ENCODE measurements around the gene MATN1.
A peak's percentile ranks its signal among the peaks of the same experiment; 100 is the strongest.

MATN1 gene

GRCh38 chr1:30678209-30678608 lies 45.2 kb downstream of the MATN1 start:
- no peak for DNase-seq

GRCh38 chr1:30677471-30677870 lies 45.9 kb downstream of the MATN1 start:
- no peak for DNase-seq

GRCh38 chr1:30675761-30676160 lies 47.6 kb downstream of the MATN1 start:
- no peak for DNase-seq

GRCh38 chr1:30675289-30675688 lies 48.1 kb downstream of the MATN1 start:
- DNase-seq, result no peak

- no peak for DNase-seq
These were observed 50.0 kb downstream of the MATN1 start for GRCh38 chr1:30673395-30673794.

- no peak for DNase-seq
These were observed 50.7 kb downstream of the MATN1 start for GRCh38 chr1:30672661-30673060.

GRCh38 chr1:30670240-30671060 lies 52.9 kb downstream of the MATN1 start:
- DNase-seq, result no peak

GRCh38 chr1:30668546-30669327 lies 54.6 kb downstream of the MATN1 start:
- DNase-seq, result no peak

- peak; percentile 35 for DNase-seq
These were observed 55.4 kb downstream of the MATN1 start for GRCh38 chr1:30668024-30668423.

GRCh38 chr1:30666756-30667273 lies 56.6 kb downstream of the MATN1 start:
- DNase-seq, result peak; percentile 58

GRCh38 chr1:30665216-30666010 lies 58.0 kb downstream of the MATN1 start:
- DNase-seq, result no peak

GRCh38 chr1:30664103-30664755 lies 59.2 kb downstream of the MATN1 start:
- no peak for DNase-seq

- DNase-seq, result no peak
These were observed 59.7 kb downstream of the MATN1 start for GRCh38 chr1:30663596-30664091.

- no peak for DNase-seq
These were observed 61.0 kb downstream of the MATN1 start for GRCh38 chr1:30662291-30662840.

GRCh38 chr1:30661311-30661710 lies 62.1 kb downstream of the MATN1 start:
- no peak for DNase-seq

All from retina (tissue), 1 donor.